Keratinocyte (primary cell): ENCODE results near the gene TMED10. TPM values are rescaled to one million over a fixed set of nuclear protein-coding genes. Genes with fewer than 3 reads are reported as not detected.

ENCODE experiments used
- DNase-seq: peaks from one replicate; pipeline ENCODE4 v3.0.0-alpha.2; 2011; ENCODE audit warnings: low read depth, missing footprints, low spot score
- FAIRE-seq: peaks from 2 replicates; lab custom pipeline; 2011; peaks lifted over from hg19 to GRCh38; lab: Jason Lieb, UNC
- H2AFZ ChIP-seq: 2 replicates; pipeline ENCODE4 v1.6.0; 2012; ENCODE audit warnings: low read length, control low read depth, inconsistent platforms; ENCODE audit not compliant: control insufficient read depth
- H3K27ac ChIP-seq: 2 replicates; pipeline ENCODE4 v1.5.1; 2011; ENCODE audit warnings: low read length; ENCODE audit not compliant: control insufficient read depth, insufficient read depth
- H3K27me3 ChIP-seq: 3 replicates; pipeline ENCODE4 v1.6.0; 2011; ENCODE audit warnings: low read length; ENCODE audit not compliant: control insufficient read depth, insufficient read depth; ENCODE audit errors: extremely low read depth
- H3K36me3 ChIP-seq, 2 experiments: 2 replicates in 1 of 2; 3 replicates in 1 of 2; pipeline ENCODE4 v1.5.1; 2011; ENCODE audit warnings: low read length in 2 of 2, mild to moderate bottlenecking in 1 of 2; ENCODE audit not compliant: control insufficient read depth in 2 of 2, insufficient read depth in 2 of 2; ENCODE audit errors: extremely low read depth in 1 of 2
- H3K4me1 ChIP-seq: 3 replicates; pipeline ENCODE4 v1.5.1; 2011; ENCODE audit warnings: low read length; ENCODE audit not compliant: control insufficient read depth, insufficient read depth; ENCODE audit errors: extremely low read depth
- H3K4me2 ChIP-seq: 3 replicates; pipeline ENCODE4 v1.6.0; 2011; ENCODE audit warnings: low read depth, low read length; ENCODE audit not compliant: control insufficient read depth, insufficient read depth; ENCODE audit errors: extremely low read depth
- H3K4me3 ChIP-seq, 3 experiments: fragments of 200-600 bp in 1 of 3; sonication (generic) in 1 of 3; 2 replicates in 2 of 3; 3 replicates in 1 of 3; pipeline ENCODE4 v1.5.1; 2011 to 2016; ENCODE audit warnings: low read length in 3 of 3, mild to moderate bottlenecking in 3 of 3, control low read depth in 2 of 3, inconsistent platforms in 1 of 3, low read depth in 1 of 3, mixed read lengths in 1 of 3, mixed run types in 1 of 3, moderate library complexity in 1 of 3; ENCODE audit not compliant: control insufficient read depth in 2 of 3, insufficient read depth in 2 of 3; ENCODE audit errors: extremely low read depth in 1 of 3
- H3K79me2 ChIP-seq: 2 replicates; pipeline ENCODE4 v1.6.0; 2012; ENCODE audit warnings: low read length; ENCODE audit not compliant: control insufficient read depth, insufficient read depth
- H3K9ac ChIP-seq: 3 replicates; pipeline ENCODE4 v1.6.0; 2011; ENCODE audit warnings: low read length; ENCODE audit not compliant: control insufficient read depth, insufficient read depth; ENCODE audit errors: extremely low read depth
- H3K9me1 ChIP-seq: 3 replicates; pipeline ENCODE4 v1.6.0; 2011; ENCODE audit warnings: low read length; ENCODE audit not compliant: control insufficient read depth, insufficient read depth; ENCODE audit errors: extremely low read depth
- H3K9me3 ChIP-seq: 2 replicates; pipeline ENCODE4 v1.5.1; 2012; ENCODE audit warnings: low read depth, low read length; ENCODE audit not compliant: control insufficient read depth
- H4K20me1 ChIP-seq: 3 replicates; pipeline ENCODE4 v1.6.0; 2011; ENCODE audit warnings: low read length; ENCODE audit not compliant: control insufficient read depth, insufficient read depth; ENCODE audit errors: extremely low read depth
- EZH2 ChIP-seq: IDR thresholded peaks from one replicate; pipeline ENCODE4 v1.6.1; 2012; ENCODE audit warnings: inconsistent platforms, mild to moderate bottlenecking, low read length, moderate library complexity
- dilution Hi-C: fragments of 300-500 bp; cut with MboI; formaldehyde crosslinking; loops from one replicate; pipeline ENCODE4 v1.7.0; 2020; ENCODE audit warnings: low sequenced_read_pairs; ENCODE audit not compliant: extremely low pct_ligation_motif_present
- polyA plus RNA-seq, 5 experiments: library from polyadenylated mRNA; depleted of rRNA in 3 of 5; stranded (reverse) in 3 of 5; stranded (forward) in 1 of 5; unstranded in 1 of 5; fragments of >200 nt; gene quantifications; 1 replicate in 1 of 5; 2 replicates in 3 of 5; 3 replicates in 1 of 5; pipeline versions ENCODE4 v1.2.1 to v1.2.3, GENCODE V29; 2011 to 2012; ENCODE audit warnings: missing spikeins in 2 of 5, low read depth in 1 of 5, low replicate concordance in 1 of 5
- TF ChIP-seq, protein P1 (sequence below), 3 experiments: IDR thresholded peaks in 1 of 3; conservative IDR thresholded peaks in 1 of 3; optimal IDR thresholded peaks in 1 of 3; 2 replicates in 2 of 3; 3 replicates in 1 of 3; pipeline versions ENCODE3 to v1.5.1; 2011; ENCODE audit warnings: low read length in 3 of 3, mild to moderate bottlenecking in 3 of 3, moderate library complexity in 2 of 3, control low read depth in 1 of 3, inconsistent platforms in 1 of 3; ENCODE audit not compliant: insufficient read depth in 2 of 3; ENCODE audit errors: extremely low read depth in 1 of 3

The TMED10 gene
- polyA plus RNA-seq, 1 donor (not counting 4 experiments of a cell fraction or from before 2014, with no cell fraction given): 428 TPM

DNA sequence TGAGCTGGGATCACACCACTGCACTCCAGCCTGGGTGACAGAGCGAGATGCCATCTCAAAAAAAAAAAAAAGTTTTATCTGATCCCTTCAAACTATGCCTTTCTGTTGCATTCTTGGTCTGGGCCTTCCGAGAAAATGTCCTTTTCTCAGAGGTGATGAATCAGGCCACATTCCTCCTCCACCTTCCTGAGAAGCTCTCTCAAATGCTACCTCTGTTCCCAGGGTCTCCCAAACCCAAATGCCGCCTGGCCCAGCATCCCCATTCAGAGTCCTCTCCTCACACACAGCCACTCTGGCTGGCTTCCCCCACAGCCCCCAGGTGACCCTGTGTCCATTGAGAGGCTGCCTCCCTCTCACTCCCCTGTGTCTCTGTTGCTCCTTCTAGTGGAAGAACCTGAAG lies 19.7 kb upstream of the TMED10 start:
- H3K4me3 ChIP-seq: no peak overlapping the region
- no peak overlapping the region for H3K9ac ChIP-seq
- TF ChIP-seq, protein P1, sequence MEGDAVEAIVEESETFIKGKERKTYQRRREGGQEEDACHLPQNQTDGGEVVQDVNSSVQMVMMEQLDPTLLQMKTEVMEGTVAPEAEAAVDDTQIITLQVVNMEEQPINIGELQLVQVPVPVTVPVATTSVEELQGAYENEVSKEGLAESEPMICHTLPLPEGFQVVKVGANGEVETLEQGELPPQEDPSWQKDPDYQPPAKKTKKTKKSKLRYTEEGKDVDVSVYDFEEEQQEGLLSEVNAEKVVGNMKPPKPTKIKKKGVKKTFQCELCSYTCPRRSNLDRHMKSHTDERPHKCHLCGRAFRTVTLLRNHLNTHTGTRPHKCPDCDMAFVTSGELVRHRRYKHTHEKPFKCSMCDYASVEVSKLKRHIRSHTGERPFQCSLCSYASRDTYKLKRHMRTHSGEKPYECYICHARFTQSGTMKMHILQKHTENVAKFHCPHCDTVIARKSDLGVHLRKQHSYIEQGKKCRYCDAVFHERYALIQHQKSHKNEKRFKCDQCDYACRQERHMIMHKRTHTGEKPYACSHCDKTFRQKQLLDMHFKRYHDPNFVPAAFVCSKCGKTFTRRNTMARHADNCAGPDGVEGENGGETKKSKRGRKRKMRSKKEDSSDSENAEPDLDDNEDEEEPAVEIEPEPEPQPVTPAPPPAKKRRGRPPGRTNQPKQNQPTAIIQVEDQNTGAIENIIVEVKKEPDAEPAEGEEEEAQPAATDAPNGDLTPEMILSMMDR (optimal IDR thresholded peaks at IDR 0.05 in 1 of 3, IDR thresholded peaks at IDR 0.05 in 1 of 3, conservative IDR thresholded peaks at IDR 0.05 in 1 of 3; ENCODE audit: extremely low read depth in 1 of 3, insufficient read depth in 2 of 3, low read length in 3 of 3): peak in 1 of 3 experiments; percentile 23
- no peak for TF ChIP-seq EZH2
- no peaks in the 10 kb centered on the region for H3K27me3 ChIP-seq
- no peak overlapping the region for H3K27ac ChIP-seq
- no peaks in the 10 kb centered on the region for H3K36me3 ChIP-seq
- no peaks in the 10 kb centered on the region for H3K9me3 ChIP-seq
- no peak overlapping the region for H2AFZ ChIP-seq
- dilution Hi-C loops: no loop called here
- no peaks in the 10 kb centered on the region for H3K9me1 ChIP-seq
- DNase-seq (no peak), FAIRE-seq (no peak)
- H3K4me2 ChIP-seq: no peak overlapping the region
- H3K79me2 ChIP-seq: no peaks in the 10 kb centered on the region
- no peaks in the 10 kb centered on the region for H4K20me1 ChIP-seq
- H3K4me1 ChIP-seq: peaks cover 18% of the 10 kb centered on the region

DNA sequence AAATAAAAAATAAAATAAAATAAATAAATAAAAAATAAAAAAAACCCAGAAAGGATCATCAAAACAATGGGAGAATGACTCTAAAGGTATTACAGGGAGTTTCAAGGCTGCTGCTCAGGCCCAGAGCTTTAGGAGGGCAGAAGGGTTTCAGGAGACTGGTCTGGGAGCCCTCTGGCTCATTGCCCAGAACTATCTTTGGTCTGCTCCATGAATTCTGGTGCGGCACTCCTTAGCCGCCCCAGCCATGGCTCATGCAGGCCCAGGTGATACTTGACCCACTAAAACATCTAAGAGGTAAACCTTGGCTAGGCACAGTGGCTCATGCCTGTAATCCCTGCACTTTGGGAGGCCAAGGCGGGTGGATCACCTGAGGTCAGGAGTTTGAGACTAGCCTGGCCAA lies 14.7 kb upstream of the TMED10 start:
- H3K4me3 ChIP-seq: no peak overlapping the region
- DNase-seq (no peak), FAIRE-seq (no peak)
- no peaks in the 10 kb centered on the region for H3K4me1 ChIP-seq
- H3K79me2 ChIP-seq: no peaks in the 10 kb centered on the region
- H3K9me1 ChIP-seq: no peaks in the 10 kb centered on the region
- TF ChIP-seq EZH2: no peak
- TF ChIP-seq, protein P1 (optimal IDR thresholded peaks at IDR 0.05 in 1 of 3, IDR thresholded peaks at IDR 0.05 in 1 of 3, conservative IDR thresholded peaks at IDR 0.05 in 1 of 3; ENCODE audit: extremely low read depth in 1 of 3, insufficient read depth in 2 of 3, low read length in 3 of 3): no peak
- no peak overlapping the region for H3K4me2 ChIP-seq
- no peak overlapping the region for H2AFZ ChIP-seq
- H3K27me3 ChIP-seq: no peaks in the 10 kb centered on the region
- no peaks in the 10 kb centered on the region for H4K20me1 ChIP-seq
- H3K9me3 ChIP-seq: no peaks in the 10 kb centered on the region
- H3K9ac ChIP-seq: no peak overlapping the region
- dilution Hi-C loops: no loop called here
- no peak overlapping the region for H3K27ac ChIP-seq
- no peaks in the 10 kb centered on the region for H3K36me3 ChIP-seq
